MM.1S (cell line): ENCODE data around the gene PRKCD.

Experiments
- CTCF ChIP-seq: fragments of 300-600 bp; sonication (generic); IDR thresholded peaks from 2 replicates; pipeline ENCODE4 v1.5.1; 2016; ENCODE audit warnings: antibody characterized with exemption, low read length, mixed read lengths
- EZH2 ChIP-seq: fragments of 300-600 bp; sonication (generic); optimal IDR thresholded peaks from 2 replicates; pipeline ENCODE3; 2017; ENCODE audit warnings: low read depth, mild to moderate bottlenecking, antibody characterized with exemption, low read length, mixed read lengths

GRCh38 chr3:53198996-53199395 lies 38.0 kb downstream of the PRKCD start:
- TF ChIP-seq CTCF (no peak), EZH2 (no peak)
